K562 (cell line): ENCODE data around the gene TACR1. TPM values are rescaled to one million over a fixed set of nuclear protein-coding genes. Genes with fewer than 3 reads are reported as not detected.
"Not testable (repeated sequence)": the region's sequence is repeated elsewhere in the genome, so short reads cannot be mapped to it uniquely, and the experiment has no call there.

Experiments used
- ATAC-seq: fragments of 200-7000 bp; cut with Tn5 transposase; 3 replicates; pipeline ENCODE4 v1.9.1; 2020; ENCODE audit warnings: moderate library complexity
- BruUV-seq: library from RNA; stranded (reverse); fragments of 400-500 nt; replicated peaks from 2 replicates; lab custom pipeline; 2021; lab: Mats Ljungman, UMichigan
- CTCF ChIA-PET: fragments of 300-600 bp; formaldehyde crosslinking; extraction: SDS; loops from one replicate; lab custom pipeline; 2021; ENCODE audit warnings: low intra/inter-chr PET ratio; lab: Yijun Ruan, JAX
- POLR2A ChIA-PET: fragments of 300-600, 350-650 bp; sonication (Branson Sonifier 250); formaldehyde crosslinking; extraction: SDS; loops from one replicate; lab custom pipeline; 2021; ENCODE audit warnings: antibody characterized with exemption, inconsistent platforms; lab: Yijun Ruan, JAX
- DNase-seq, 4 experiments: peaks; one replicate each; pipeline versions ENCODE4 v3.0.0 to v3.0.0-alpha.2; 2011 to 2018; ENCODE audit warnings: low spot score in 3 of 4, mixed read lengths in 3 of 4; ENCODE audit errors: extremely low read depth in 1 of 4
- FAIRE-seq: peaks from 2 replicates; lab custom pipeline; 2011; peaks lifted over from hg19 to GRCh38; lab: Jason Lieb, UNC
- H2AFZ ChIP-seq: 2 replicates; pipeline ENCODE4 v1.6.0; 2011; ENCODE audit warnings: low read depth, low read length, control low read depth, inconsistent platforms
- H3K27ac ChIP-seq: fragments of 200-600 bp; 3 replicates; pipeline ENCODE4 v1.8.0; 2011; ENCODE audit warnings: low read depth, mild to moderate bottlenecking, control low read depth, inconsistent platforms, low read length, moderate library complexity, mixed read lengths; ENCODE audit errors: extremely low read depth
- H3K27me3 ChIP-seq, 2 experiments: fragments of 300-600 bp in 1 of 2; 2 replicates in 1 of 2; 3 replicates in 1 of 2; pipeline versions ENCODE4 v1.6.0 to v1.8.0; 2011; ENCODE audit warnings: inconsistent platforms in 2 of 2, low read length in 2 of 2, mild to moderate bottlenecking in 1 of 2, mixed read lengths in 1 of 2, moderate library complexity in 1 of 2; ENCODE audit not compliant: control insufficient read depth in 2 of 2, insufficient read depth in 2 of 2
- H3K36me3 ChIP-seq: fragments of 300-600 bp; 3 replicates; pipeline ENCODE4 v1.8.0; 2011; ENCODE audit warnings: mild to moderate bottlenecking, low read length, inconsistent platforms; ENCODE audit not compliant: control insufficient read depth, insufficient read depth
- H3K4me1 ChIP-seq, 2 experiments: fragments of 200-600 bp in 1 of 2; replicated peaks in 1 of 2; 2 replicates in 1 of 2; 3 replicates in 1 of 2; pipeline versions ENCODE4 v1.5.1 to v1.8.0; 2011; ENCODE audit warnings: inconsistent platforms in 2 of 2, low read length in 2 of 2, mild to moderate bottlenecking in 1 of 2, mixed read lengths in 1 of 2, moderate library complexity in 1 of 2; ENCODE audit not compliant: control insufficient read depth in 2 of 2, insufficient read depth in 2 of 2
- H3K4me2 ChIP-seq: 2 replicates; pipeline ENCODE4 v1.6.1; 2011; ENCODE audit warnings: low read length, control low read depth, inconsistent platforms, mixed read lengths; ENCODE audit not compliant: insufficient read depth
- H3K4me3 ChIP-seq: fragments of 200-600 bp; sonication (generic), shearing (Covaris generic); 2 replicates; pipeline ENCODE4 v1.5.1; 2016; ENCODE audit warnings: control low read depth, inconsistent platforms
- H3K79me2 ChIP-seq: fragments of 200-600 bp; 3 replicates; pipeline ENCODE4 v1.8.0; 2011; ENCODE audit warnings: low read length, inconsistent platforms; ENCODE audit not compliant: control insufficient read depth, insufficient read depth
- H3K9ac ChIP-seq, 2 experiments: 2 replicates each; pipeline versions ENCODE4 v1.6.0 to v1.6.1; 2011; ENCODE audit warnings: low read depth in 2 of 2, low read length in 2 of 2, control low read depth in 1 of 2, inconsistent platforms in 1 of 2, mild to moderate bottlenecking in 1 of 2, mixed read lengths in 1 of 2; ENCODE audit not compliant: insufficient read depth in 1 of 2
- H3K9me1 ChIP-seq: one replicate; pipeline ENCODE4 v1.6.0; 2011; ENCODE audit warnings: inconsistent platforms, mild to moderate bottlenecking, low read length, moderate library complexity; ENCODE audit not compliant: control insufficient read depth, insufficient read depth
- H3K9me3 ChIP-seq: replicated peaks from 2 replicates; pipeline ENCODE4 v1.5.1; 2011; ENCODE audit warnings: low read depth, low read length, inconsistent platforms; ENCODE audit not compliant: control insufficient read depth, insufficient read depth
- H4K20me1 ChIP-seq: replicated peaks from 2 replicates; pipeline ENCODE4 v1.6.1; 2011; ENCODE audit warnings: low read length, inconsistent platforms, mixed read lengths; ENCODE audit not compliant: control insufficient read depth, insufficient read depth
- FOXA3 ChIP-seq, 2 experiments: fragments of 450-650 bp in 1 of 2; sonication (generic) in 1 of 2; formaldehyde crosslinking; IDR thresholded peaks in 1 of 2; conservative IDR thresholded peaks in 1 of 2; 2 replicates each; pipeline versions ENCODE4 v1.4.0 to v1.8.0; 2020 to 2022; ENCODE audit warnings: mild to moderate bottlenecking in 2 of 2, missing genetic modification reagents in 1 of 2
- NFATC3 ChIP-seq: fragments of 450-650 bp; IDR thresholded peaks from 2 replicates; pipeline ENCODE4 v1.6.1; 2017; ENCODE audit warnings: mild to moderate bottlenecking
- PHB2 ChIP-seq: fragments of 450-650 bp; IDR thresholded peaks from 2 replicates; pipeline ENCODE4 v1.6.1; 2017; ENCODE audit warnings: low read depth
- PHF20 ChIP-seq: fragments of 450-650 bp; IDR thresholded peaks from 2 replicates; pipeline ENCODE4 v1.6.1; 2018; ENCODE audit not compliant: partially characterized antibody
- RHOXF2B ChIP-seq: fragments of 250-450 bp; sonication (Bioruptor Pico); conservative IDR thresholded peaks from 2 replicates; pipeline ENCODE4 v1.5.1; 2021
- SIX5 ChIP-seq, 2 experiments: IDR thresholded peaks; 2 replicates each; pipeline ENCODE4 v1.6.1; 2011; ENCODE audit warnings: low read length in 2 of 2, borderline replicate concordance in 1 of 2, low read depth in 1 of 2, mild to moderate bottlenecking in 1 of 2, moderate library complexity in 1 of 2; ENCODE audit not compliant: insufficient read depth in 1 of 2
- TFAM ChIP-seq: fragments of 250-450 bp; sonication (Bioruptor Pico); conservative IDR thresholded peaks from 2 replicates; pipeline ENCODE4 v1.5.0; 2021; ENCODE audit warnings: mild to moderate bottlenecking, moderate library complexity
- USF1 ChIP-seq: sonication (generic); formaldehyde crosslinking; IDR thresholded peaks from 2 replicates; pipeline ENCODE4 v1.9.0; 2022; ENCODE audit warnings: mild to moderate bottlenecking, missing genetic modification reagents
- ZNF407 ChIP-seq: fragments of 450-650 bp; IDR thresholded peaks from 2 replicates; pipeline ENCODE4 v1.6.1; 2016; ENCODE audit warnings: low read depth
- WGBS: fragments of 100-300 bp; shearing (Covaris generic); methylation state at CpG from one replicate; pipeline ENCODE4 v1.1.6; 2016; ENCODE audit warnings: low coverage, mixed read lengths; ENCODE audit not compliant: insufficient coverage; ENCODE audit errors: missing lambda C conversion rate; 5-methylcytosine and 5-hydroxymethylcytosine counted together
- in situ Hi-C: fragments of 300-500 bp; cut with MboI; formaldehyde crosslinking; loops from 4 replicates; pipeline ENCODE4 v1.15.0; 2018; ENCODE audit warnings: inconsistent platforms, mixed read lengths
- intact Hi-C: fragments of 100-400 bp; cut with micrococcal nuclease; formaldehyde crosslinking; loops from 2 replicates; pipeline ENCODE4 v1.14.2; 2022
- polyA plus RNA-seq, 8 experiments: library from polyadenylated mRNA; depleted of rRNA in 4 of 8; stranded (reverse) in 5 of 8; unstranded in 3 of 8; fragments of >200 nt; fragmentation: Nextera tagmentation in 2 of 8; fragmentation: Illumina TruSeq in 1 of 8; extraction: Ambion mirVana in 2 of 8; extraction: Trizol in 1 of 8; gene quantifications; 2 replicates each; pipeline versions ENCODE4 v1.2.1 to v1.2.3, GENCODE V29; 2011 to 2014; ENCODE audit warnings: inconsistent platforms in 1 of 8, missing spikeins in 1 of 8
- total RNA-seq, 7 experiments: library from RNA; depleted of rRNA in 6 of 7; stranded (reverse); fragments of >200 nt in 6 of 7; fragmentation: Illumina TruSeq in 2 of 7; extraction: Trizol in 2 of 7; gene quantifications; 2 replicates each; pipeline versions ENCODE4 v1.2.1 to v1.2.3, GENCODE V29; 2011 to 2021; ENCODE audit warnings: low replicate concordance in 1 of 7
- TF ChIP-seq, protein P1 (sequence below): sonication (generic); formaldehyde crosslinking; IDR thresholded peaks from 2 replicates; pipeline ENCODE4 v1.4.0; 2020; ENCODE audit warnings: mild to moderate bottlenecking, missing genetic modification reagents

The TACR1 gene
- total and polyA plus RNA-seq, 9 of the 15 experiments (the other 6 are each of a cell fraction or from before 2014, with no cell fraction given), result not detected

- TF ChIP-seq, protein P1, sequence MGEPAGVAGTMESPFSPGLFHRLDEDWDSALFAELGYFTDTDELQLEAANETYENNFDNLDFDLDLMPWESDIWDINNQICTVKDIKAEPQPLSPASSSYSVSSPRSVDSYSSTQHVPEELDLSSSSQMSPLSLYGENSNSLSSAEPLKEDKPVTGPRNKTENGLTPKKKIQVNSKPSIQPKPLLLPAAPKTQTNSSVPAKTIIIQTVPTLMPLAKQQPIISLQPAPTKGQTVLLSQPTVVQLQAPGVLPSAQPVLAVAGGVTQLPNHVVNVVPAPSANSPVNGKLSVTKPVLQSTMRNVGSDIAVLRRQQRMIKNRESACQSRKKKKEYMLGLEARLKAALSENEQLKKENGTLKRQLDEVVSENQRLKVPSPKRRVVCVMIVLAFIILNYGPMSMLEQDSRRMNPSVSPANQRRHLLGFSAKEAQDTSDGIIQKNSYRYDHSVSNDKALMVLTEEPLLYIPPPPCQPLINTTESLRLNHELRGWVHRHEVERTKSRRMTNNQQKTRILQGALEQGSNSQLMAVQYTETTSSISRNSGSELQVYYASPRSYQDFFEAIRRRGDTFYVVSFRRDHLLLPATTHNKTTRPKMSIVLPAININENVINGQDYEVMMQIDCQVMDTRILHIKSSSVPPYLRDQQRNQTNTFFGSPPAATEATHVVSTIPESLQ, result no peak
- no peak for TF ChIP-seq ZNF407
- no peak for TF ChIP-seq FOXA3 (CRISPR knock-in tag; conservative IDR thresholded peaks at IDR 0.05 in 1 of 2, IDR thresholded peaks at IDR 0.05 in 1 of 2)
- no peak for TF ChIP-seq USF1
- TF ChIP-seq PHB2, result no peak
- TF ChIP-seq SIX5 (IDR thresholded peaks at IDR 0.05; ENCODE audit: borderline replicate concordance in 1 of 2, insufficient read depth in 1 of 2, low read depth in 1 of 2, low read length in 2 of 2), result no peak
- TF ChIP-seq TFAM (CRISPR knock-in tag), result no peak
- no peak for TF ChIP-seq PHF20
- TF ChIP-seq RHOXF2B (CRISPR knock-in tag), result no peak
- no peak for TF ChIP-seq NFATC3
Observed at GRCh38 chr2:75058427-75058826, 140.9 kb downstream of the TACR1 start (continued).

DNA sequence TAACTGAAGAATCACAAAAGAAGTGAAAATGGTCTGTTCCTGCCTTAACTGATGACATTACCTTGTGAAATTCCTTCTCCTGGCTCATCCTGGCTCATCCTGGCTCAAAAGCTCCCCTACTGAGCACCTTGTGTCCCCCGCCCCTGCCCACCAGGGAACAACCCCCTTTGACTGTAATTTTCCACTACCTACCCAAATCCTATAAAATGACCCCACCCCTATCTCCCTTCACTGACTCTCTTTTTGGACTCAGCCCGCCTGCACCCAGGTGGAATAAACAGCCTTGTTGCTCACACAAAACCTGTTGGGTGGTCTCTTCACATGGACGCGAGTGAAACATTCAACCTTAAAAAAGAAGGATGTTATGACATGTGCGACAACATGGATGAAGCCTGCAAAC lies 142.2 kb downstream of the TACR1 start:
- in situ Hi-C loops, result loop anchor here (5.0 to 25.0 kb wide), 2 partner anchors 140 to 555 kb away; no protein-coding TSS in a partner anchor
- POLR2A ChIA-PET, H3K36me3 ChIP-seq, H3K4me3 ChIP-seq, ATAC-seq, H3K4me1 ChIP-seq, H3K9ac ChIP-seq, H3K27ac ChIP-seq, intact Hi-C loops, H3K79me2 ChIP-seq, H3K9me3 ChIP-seq, H4K20me1 ChIP-seq, CTCF ChIA-PET, BruUV-seq, FAIRE-seq, DNase-seq, H2AFZ ChIP-seq, H3K9me1 ChIP-seq, H3K4me2 ChIP-seq: not testable (repeated sequence)
- 0% methylated on average over 5 of the region's 5 CpGs for WGBS
- H3K27me3 ChIP-seq, result peaks cover 4 to 24% of the 10 kb centered on the region in 2 experiments; a peak in 3 of 5 replicates
